Mucosa of rectum (tissue), 2 donors: ENCODE data around the gene VANGL2.

Source experiments
- H3K27ac ChIP-seq, 2 donors: one replicate each; pipeline ENCODE4 v1.7.0; 2013; ENCODE audit warnings: inconsistent platforms in 2 of 2, low read depth in 2 of 2, low read length in 2 of 2
- H3K27me3 ChIP-seq, 2 donors: one replicate each; pipeline ENCODE4 v1.7.0; 2013; ENCODE audit warnings: low read length in 2 of 2; ENCODE audit not compliant: control insufficient read depth in 2 of 2, insufficient read depth in 2 of 2
- H3K36me3 ChIP-seq, 2 donors: one replicate each; pipeline ENCODE4 v1.7.0; 2013; ENCODE audit warnings: low read length in 2 of 2; ENCODE audit not compliant: control insufficient read depth in 2 of 2, insufficient read depth in 2 of 2
- H3K4me1 ChIP-seq, 2 donors: one replicate each; pipeline ENCODE4 v1.7.0; 2013; ENCODE audit warnings: low read length in 2 of 2, mild to moderate bottlenecking in 1 of 2; ENCODE audit not compliant: control insufficient read depth in 2 of 2, insufficient read depth in 2 of 2
- H3K4me3 ChIP-seq, 2 donors: one replicate each; pipeline ENCODE4 v1.7.0; 2013; ENCODE audit warnings: low read length in 2 of 2
- H3K9ac ChIP-seq, 2 donors: one replicate each; pipeline ENCODE4 v1.7.0; 2013; ENCODE audit warnings: low read length in 2 of 2, low read depth in 1 of 2, mild to moderate bottlenecking in 1 of 2
- H3K9me3 ChIP-seq, 2 donors: one replicate each; pipeline ENCODE4 v1.7.0; 2013; ENCODE audit warnings: low read length in 2 of 2; ENCODE audit not compliant: control insufficient read depth in 2 of 2
- donor health status: healthy.
- donor health status: Normal muscosa, but diverticular disease.

VANGL2 gene

GRCh38 chr1:160437432-160438316 is 37.3 kb downstream of the VANGL2 start:
- Histone ChIP-seq H3K27me3 (no peaks in the 10 kb centered on the region), H3K9me3 (no peaks in the 10 kb centered on the region), H3K4me3 (peak overlapping the region; percentile 2 to 61), H3K36me3 (no peaks in the 10 kb centered on the region), H3K27ac (peak overlapping the region; percentile 32 to 71), H3K9ac (peak overlapping the region; percentile 3 to 60), H3K4me1 (no peaks in the 10 kb centered on the region)

GRCh38 chr1:160438317-160438918 is 38.1 kb downstream of the VANGL2 start:
- H3K9me3 ChIP-seq, result no peaks in the 10 kb centered on the region
- H3K4me1 ChIP-seq, result no peaks in the 10 kb centered on the region
- peak overlapping the region; percentile 3 to 60 for H3K9ac ChIP-seq
- peak overlapping the region; percentile 32 to 71 for H3K27ac ChIP-seq
- H3K27me3 ChIP-seq, result no peaks in the 10 kb centered on the region
- H3K4me3 ChIP-seq, result peak overlapping the region; percentile 2 to 61
- H3K36me3 ChIP-seq, result no peaks in the 10 kb centered on the region

GRCh38 chr1:160438935-160439334 is 38.6 kb downstream of the VANGL2 start:
- H3K4me1 ChIP-seq, result no peaks in the 10 kb centered on the region
- H3K9ac ChIP-seq, result no peak overlapping the region
- H3K27ac ChIP-seq, result peak overlapping the region in 1 of 2 donors; percentile 71
- H3K4me3 ChIP-seq, result no peak overlapping the region
- no peaks in the 10 kb centered on the region for H3K9me3 ChIP-seq
- H3K36me3 ChIP-seq, result no peaks in the 10 kb centered on the region
- no peaks in the 10 kb centered on the region for H3K27me3 ChIP-seq

GRCh38 chr1:160439718-160440117 is 39.4 kb downstream of the VANGL2 start:
- Histone ChIP-seq H3K27me3 (no peaks in the 10 kb centered on the region), H3K4me1 (no peaks in the 10 kb centered on the region), H3K9ac (no peak overlapping the region), H3K27ac (no peak overlapping the region), H3K4me3 (no peak overlapping the region), H3K36me3 (no peaks in the 10 kb centered on the region), H3K9me3 (no peaks in the 10 kb centered on the region)

DNA sequence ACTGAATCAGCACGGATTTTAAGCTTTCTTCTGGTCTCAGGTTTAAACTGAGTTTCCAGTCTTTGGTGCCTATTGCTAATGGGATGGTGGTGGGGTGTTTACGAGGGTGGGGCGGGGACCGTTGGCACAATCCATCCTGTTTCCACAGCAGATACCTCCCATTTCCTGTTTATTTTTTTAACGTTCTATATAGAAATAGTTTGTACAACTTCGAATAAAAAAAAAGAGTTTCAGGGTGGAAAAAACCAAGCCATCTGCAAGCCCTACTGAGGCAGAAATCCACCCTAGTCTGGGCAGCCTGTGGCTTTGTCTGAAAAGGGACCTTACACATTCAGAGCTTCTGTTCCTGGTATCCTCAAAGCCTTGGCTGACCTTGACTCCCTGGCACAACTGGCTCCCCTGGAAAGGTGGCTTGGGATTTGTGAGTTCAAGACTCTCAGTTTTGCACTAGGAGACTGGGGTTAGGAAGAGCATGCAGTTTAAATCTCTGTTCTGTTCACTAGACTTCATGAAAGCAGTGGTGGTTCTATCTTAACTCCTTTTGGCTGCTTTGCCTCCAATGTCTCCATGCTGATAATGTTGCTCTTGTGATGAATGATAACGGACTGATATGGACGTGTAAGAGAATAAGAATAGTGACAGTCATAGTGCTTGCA is 46.7 kb downstream of the VANGL2 start:
- H3K9me3 ChIP-seq, result no peaks in the 10 kb centered on the region
- H3K9ac ChIP-seq, result no peak overlapping the region
- no peaks in the 10 kb centered on the region for H3K36me3 ChIP-seq
- H3K27ac ChIP-seq, result no peak overlapping the region
- H3K4me1 ChIP-seq, result peaks cover 0 to 2% of the 10 kb centered on the region in 2 donors
- no peaks in the 10 kb centered on the region for H3K27me3 ChIP-seq
- H3K4me3 ChIP-seq, result no peak overlapping the region

- H3K4me3 ChIP-seq, result no peak overlapping the region
- H3K4me1 ChIP-seq, result peaks cover 0 to 2% of the 10 kb centered on the region in 2 donors
- no peaks in the 10 kb centered on the region for H3K9me3 ChIP-seq
- H3K36me3 ChIP-seq, result no peaks in the 10 kb centered on the region
- H3K27ac ChIP-seq, result no peak overlapping the region
- no peaks in the 10 kb centered on the region for H3K27me3 ChIP-seq
- no peak overlapping the region for H3K9ac ChIP-seq
Measured at GRCh38 chr1:160449494-160449893, 49.1 kb downstream of the VANGL2 start.

DNA sequence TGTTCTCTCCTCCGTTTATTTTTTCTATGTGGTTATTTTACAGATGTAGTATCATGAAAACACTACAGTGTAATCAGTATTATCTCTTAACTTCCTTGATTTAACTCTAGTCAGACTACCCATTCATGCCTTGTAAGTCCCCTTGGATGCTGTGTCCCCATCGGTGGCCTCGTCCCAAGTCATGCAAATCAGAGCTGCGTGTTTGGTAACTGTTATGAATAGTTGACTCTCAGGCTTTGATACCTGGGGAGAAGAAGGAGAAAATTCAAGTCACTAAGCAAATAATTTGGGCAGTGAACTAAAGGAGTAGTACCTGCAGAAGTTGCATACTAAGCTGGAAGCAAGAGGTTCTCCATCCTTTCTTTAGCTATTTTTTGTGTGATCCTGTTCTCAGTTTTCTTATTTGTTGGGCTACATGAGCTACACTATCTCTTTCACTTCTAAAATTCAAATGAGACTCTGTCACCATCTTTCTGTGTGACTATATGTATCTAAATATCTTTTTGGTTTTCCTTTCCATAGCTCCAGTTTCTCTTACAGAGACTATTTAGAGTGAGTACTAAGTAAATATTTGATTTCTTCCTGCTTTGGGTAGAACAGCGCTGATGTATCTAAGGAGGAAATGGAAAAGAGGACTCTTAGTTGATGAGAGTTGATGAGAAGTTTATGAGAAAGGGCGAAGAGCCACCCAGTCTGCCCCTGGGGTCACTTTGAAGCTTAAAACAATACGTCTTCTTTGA is 50.9 kb downstream of the VANGL2 start:
- no peaks in the 10 kb centered on the region for H3K36me3 ChIP-seq
- no peak overlapping the region for H3K27ac ChIP-seq
- peaks cover 0 to 2% of the 10 kb centered on the region in 2 donors for H3K4me1 ChIP-seq
- H3K4me3 ChIP-seq, result peak overlapping the region in 1 of 2 donors; percentile 5
- H3K27me3 ChIP-seq, result no peaks in the 10 kb centered on the region
- H3K9ac ChIP-seq, result no peak overlapping the region
- no peaks in the 10 kb centered on the region for H3K9me3 ChIP-seq

- no peaks in the 10 kb centered on the region for H3K9me3 ChIP-seq
- no peaks in the 10 kb centered on the region for H3K4me1 ChIP-seq
- no peaks in the 10 kb centered on the region for H3K27me3 ChIP-seq
- H3K36me3 ChIP-seq, result no peaks in the 10 kb centered on the region
- H3K27ac ChIP-seq, result no peak overlapping the region
- H3K4me3 ChIP-seq, result no peak overlapping the region
- no peak overlapping the region for H3K9ac ChIP-seq
Measured at GRCh38 chr1:160451859-160452232, 51.5 kb downstream of the VANGL2 start.

DNA sequence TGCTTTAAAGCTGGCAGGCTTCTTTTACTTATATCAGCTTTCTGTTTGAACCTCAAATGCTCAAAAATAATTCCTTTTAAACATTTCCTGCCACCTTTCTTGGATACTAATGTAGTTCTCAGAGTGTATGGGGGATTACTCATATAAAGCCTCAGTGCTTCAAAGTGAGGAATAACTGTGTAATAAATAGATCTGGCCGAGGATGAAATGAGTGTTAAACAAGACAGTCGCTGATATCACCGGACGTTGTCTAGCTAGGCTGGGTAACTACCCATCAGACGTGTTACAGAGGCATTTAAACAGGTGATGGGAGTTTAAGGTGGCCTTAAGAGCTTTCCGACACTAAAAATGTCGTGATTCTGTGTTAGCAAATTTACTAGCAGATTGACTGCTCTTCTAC is 53.1 kb downstream of the VANGL2 start:
- no peaks in the 10 kb centered on the region for H3K27me3 ChIP-seq
- H3K4me1 ChIP-seq, result no peaks in the 10 kb centered on the region
- no peak overlapping the region for H3K4me3 ChIP-seq
- H3K27ac ChIP-seq, result no peak overlapping the region
- H3K9me3 ChIP-seq, result no peaks in the 10 kb centered on the region
- no peaks in the 10 kb centered on the region for H3K36me3 ChIP-seq
- no peak overlapping the region for H3K9ac ChIP-seq
